PC-9 (cell line): ENCODE measurements around the gene EDA. TPM values are rescaled to one million over a fixed set of nuclear protein-coding genes. Genes with fewer than 3 reads are reported as not detected.

Experiments used
- BruUV-seq: library from RNA; stranded (reverse); fragments of 400-500 nt; replicated peaks from 2 replicates; lab custom pipeline; 2021; lab: Mats Ljungman, UMichigan
- CTCF ChIA-PET: fragments of 300-600 bp; sonication (Branson Sonifier 250); formaldehyde crosslinking; loops from one replicate; lab custom pipeline; 2022; ENCODE audit warnings: antibody characterized with exemption; lab: Charles Lee
- POLR2A ChIA-PET: fragments of 300-600 bp; sonication (Branson Sonifier 250); formaldehyde crosslinking; loops from one replicate; lab custom pipeline; 2022; ENCODE audit warnings: antibody characterized with exemption; ENCODE audit not compliant: unreplicated experiment; lab: Charles Lee
- DNase-seq, 2 experiments: peaks; one replicate each; pipeline versions ENCODE4 v3.0.0 to v3.0.0-alpha.2; 2015 to 2022; ENCODE audit warnings: mixed read lengths in 1 of 2
- H2AFZ ChIP-seq: fragments of 200-600 bp; sonication (generic); 2 replicates; pipeline ENCODE4 v1.8.1; 2017; ENCODE audit warnings: antibody characterized with exemption
- H3F3A ChIP-seq: fragments of 200-600 bp; sonication (generic); 2 replicates; pipeline ENCODE4 v1.8.1; 2017; ENCODE audit warnings: antibody characterized with exemption, mild to moderate bottlenecking, low read depth; ENCODE audit not compliant: insufficient read depth
- H3K27ac ChIP-seq: fragments of 200-600 bp; sonication (generic); 2 replicates; pipeline ENCODE4 v1.6.1; 2016; ENCODE audit warnings: mixed run types
- H3K27me3 ChIP-seq: fragments of 200-600 bp; sonication (generic); 2 replicates; pipeline ENCODE4 v1.6.1; 2016; ENCODE audit warnings: low read depth, mixed run types; ENCODE audit not compliant: insufficient read depth
- H3K36me3 ChIP-seq: fragments of 200-600 bp; sonication (generic); 2 replicates; pipeline ENCODE4 v1.6.1; 2016; ENCODE audit warnings: low read depth, mixed run types
- H3K4me1 ChIP-seq: fragments of 200-600 bp; sonication (generic); replicated peaks from 2 replicates; pipeline ENCODE4 v1.6.1; 2016; ENCODE audit warnings: mixed run types; ENCODE audit not compliant: insufficient read depth
- H3K4me2 ChIP-seq: fragments of 200-600 bp; sonication (generic); 2 replicates; pipeline ENCODE4 v1.6.1; 2017; ENCODE audit warnings: mixed run types
- H3K4me3 ChIP-seq: fragments of 200-600 bp; sonication (generic); 2 replicates; pipeline ENCODE4 v1.6.1; 2016; ENCODE audit warnings: mixed run types
- H3K79me2 ChIP-seq: fragments of 200-600 bp; sonication (generic); 2 replicates; pipeline ENCODE4 v1.6.1; 2017; ENCODE audit warnings: low read depth, mixed run types
- H3K9me2 ChIP-seq: fragments of 200-600 bp; sonication (generic); 2 replicates; pipeline ENCODE4 v1.8.1; 2017; ENCODE audit warnings: mild to moderate bottlenecking; ENCODE audit not compliant: insufficient read depth
- H3K9me3 ChIP-seq: fragments of 200-600 bp; sonication (generic); 2 replicates; pipeline ENCODE4 v1.8.1; 2016; ENCODE audit warnings: low read depth; ENCODE audit not compliant: insufficient read depth
- H4K20me1 ChIP-seq: fragments of 200-600 bp; sonication (generic); 2 replicates; pipeline ENCODE4 v1.8.1; 2017; ENCODE audit not compliant: insufficient read depth
- EZH2 ChIP-seq: fragments of 200-600 bp; sonication (generic); IDR thresholded peaks from 2 replicates; pipeline ENCODE4 v1.8.0; 2017; ENCODE audit warnings: antibody characterized with exemption, low read depth
- intact Hi-C: fragments of 100-400 bp; cut with micrococcal nuclease; formaldehyde crosslinking; loops from one replicate; pipeline ENCODE4 v1.10.0; 2022; ENCODE audit not compliant: unreplicated experiment
- total RNA-seq: library from RNA; stranded (reverse); gene quantifications from 2 replicates; pipeline ENCODE4 v1.2.3, GENCODE V29; 2021
- TF ChIP-seq, protein P1 (sequence below): fragments of 200-600 bp; sonication (generic); conservative IDR thresholded peaks from 2 replicates; pipeline ENCODE4 v1.6.1; 2017; ENCODE audit warnings: mixed run types, antibody characterized with exemption, mild to moderate bottlenecking, moderate library complexity

The EDA gene
- total RNA-seq, 1 experiment from 2014 or later, result not detected

DNA sequence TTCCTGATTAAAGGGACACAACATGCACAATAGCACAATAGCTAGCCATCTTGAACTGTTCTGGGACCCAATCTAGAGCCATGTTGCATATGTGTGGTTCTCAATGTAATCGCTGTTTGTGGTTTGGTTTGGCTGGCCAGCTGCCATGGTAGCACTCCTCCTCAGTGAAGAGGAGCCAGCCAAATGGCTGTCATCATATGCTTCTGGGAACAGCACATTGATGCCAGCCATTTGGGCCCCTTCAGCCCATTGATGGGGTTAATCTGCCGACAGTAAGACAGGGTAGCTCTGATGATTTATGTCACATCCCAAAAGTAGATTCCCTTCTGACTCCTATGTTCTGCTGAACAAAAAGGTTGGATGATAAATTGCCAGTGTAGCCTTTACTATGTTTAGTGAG lies 385.4 kb downstream of the EDA start:
- POLR2A ChIA-PET, result no interaction called here
- Histone ChIP-seq H3K9me3 (no peaks in the 10 kb centered on the region), H3K27ac (no peak overlapping the region), H3K79me2 (no peaks in the 10 kb centered on the region), H3F3A (no peaks in the 10 kb centered on the region), H3K9me2 (no peaks in the 10 kb centered on the region), H2AFZ (no peak overlapping the region), H3K4me2 (no peak overlapping the region), H3K4me1 (no peaks in the 10 kb centered on the region), H4K20me1 (no peaks in the 10 kb centered on the region), H3K4me3 (no peak overlapping the region), H3K27me3 (no peaks in the 10 kb centered on the region), H3K36me3 (no peaks in the 10 kb centered on the region)
- no peak for DNase-seq
- CTCF ChIA-PET, result no interaction called here
- BruUV-seq, result no TSS peak
- intact Hi-C loops, result no loop called here
- TF ChIP-seq, protein P1, sequence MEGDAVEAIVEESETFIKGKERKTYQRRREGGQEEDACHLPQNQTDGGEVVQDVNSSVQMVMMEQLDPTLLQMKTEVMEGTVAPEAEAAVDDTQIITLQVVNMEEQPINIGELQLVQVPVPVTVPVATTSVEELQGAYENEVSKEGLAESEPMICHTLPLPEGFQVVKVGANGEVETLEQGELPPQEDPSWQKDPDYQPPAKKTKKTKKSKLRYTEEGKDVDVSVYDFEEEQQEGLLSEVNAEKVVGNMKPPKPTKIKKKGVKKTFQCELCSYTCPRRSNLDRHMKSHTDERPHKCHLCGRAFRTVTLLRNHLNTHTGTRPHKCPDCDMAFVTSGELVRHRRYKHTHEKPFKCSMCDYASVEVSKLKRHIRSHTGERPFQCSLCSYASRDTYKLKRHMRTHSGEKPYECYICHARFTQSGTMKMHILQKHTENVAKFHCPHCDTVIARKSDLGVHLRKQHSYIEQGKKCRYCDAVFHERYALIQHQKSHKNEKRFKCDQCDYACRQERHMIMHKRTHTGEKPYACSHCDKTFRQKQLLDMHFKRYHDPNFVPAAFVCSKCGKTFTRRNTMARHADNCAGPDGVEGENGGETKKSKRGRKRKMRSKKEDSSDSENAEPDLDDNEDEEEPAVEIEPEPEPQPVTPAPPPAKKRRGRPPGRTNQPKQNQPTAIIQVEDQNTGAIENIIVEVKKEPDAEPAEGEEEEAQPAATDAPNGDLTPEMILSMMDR, result no peak
- no peak for TF ChIP-seq EZH2

DNA sequence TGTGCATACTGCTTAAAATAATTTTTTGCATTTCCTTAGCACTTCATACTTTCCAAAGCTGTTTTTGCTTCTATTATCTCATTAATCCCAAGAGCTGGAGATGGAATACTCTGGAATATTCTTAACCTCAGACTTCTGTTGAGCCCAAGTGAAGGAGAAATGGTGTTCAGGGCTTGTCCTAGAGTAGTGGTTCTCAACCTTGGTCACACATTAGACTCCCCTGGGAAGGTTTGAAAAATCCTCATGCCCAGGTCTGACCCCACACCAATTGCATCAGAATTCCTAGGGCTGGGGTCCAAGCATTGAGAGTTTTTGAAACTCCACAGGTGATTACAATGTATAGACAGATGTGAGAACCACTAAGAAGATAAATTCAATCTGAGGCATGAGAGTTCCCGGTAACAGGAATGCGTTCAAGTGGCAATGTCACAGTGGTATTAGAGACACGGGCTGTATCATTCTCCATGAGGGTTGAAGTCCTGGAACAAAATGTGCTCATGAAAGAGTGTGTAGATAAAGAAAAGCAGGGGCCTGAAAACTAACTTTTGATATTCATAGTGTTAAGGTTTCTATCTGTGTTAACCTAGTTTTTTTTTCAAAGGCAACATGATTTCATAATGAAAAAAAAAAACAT lies 385.9 kb downstream of the EDA start:
- H2AFZ ChIP-seq, result no peak overlapping the region
- no peaks in the 10 kb centered on the region for H4K20me1 ChIP-seq
- no peaks in the 10 kb centered on the region for H3F3A ChIP-seq
- H3K9me3 ChIP-seq, result no peaks in the 10 kb centered on the region
- CTCF ChIA-PET, result no interaction called here
- DNase-seq, result no peak
- intact Hi-C loops, result no loop called here
- POLR2A ChIA-PET, result no interaction called here
- no peaks in the 10 kb centered on the region for H3K36me3 ChIP-seq
- no peak overlapping the region for H3K4me2 ChIP-seq
- H3K4me3 ChIP-seq, result no peak overlapping the region
- BruUV-seq, result no TSS peak
- no peaks in the 10 kb centered on the region for H3K4me1 ChIP-seq
- H3K27me3 ChIP-seq, result no peaks in the 10 kb centered on the region
- H3K79me2 ChIP-seq, result no peaks in the 10 kb centered on the region
- no peaks in the 10 kb centered on the region for H3K9me2 ChIP-seq
- TF ChIP-seq, protein P1, result no peak
- no peak for TF ChIP-seq EZH2
- no peak overlapping the region for H3K27ac ChIP-seq

DNA sequence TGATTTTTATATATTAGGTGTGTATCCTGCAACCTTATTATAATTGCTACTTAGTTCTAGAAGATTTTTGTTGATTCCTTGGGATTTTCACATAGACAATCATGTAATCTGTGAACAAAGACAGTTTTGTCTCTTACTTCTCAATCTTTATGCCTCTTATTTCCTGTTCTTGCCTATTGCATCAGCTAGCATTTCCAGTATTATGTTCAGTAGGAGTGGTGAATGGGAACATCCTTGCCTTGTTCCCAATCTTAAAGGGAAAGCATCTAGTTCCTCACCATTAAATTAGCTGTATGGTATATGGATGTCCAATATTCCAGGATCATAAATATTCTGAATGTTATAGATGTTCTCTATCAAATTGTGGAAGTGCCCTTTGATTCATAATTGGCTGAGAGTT lies 392.0 kb downstream of the EDA start:
- Histone ChIP-seq H3K27ac (no peak overlapping the region), H3F3A (no peaks in the 10 kb centered on the region), H3K9me3 (no peaks in the 10 kb centered on the region), H2AFZ (no peak overlapping the region), H3K4me2 (no peak overlapping the region), H3K4me3 (no peak overlapping the region), H3K36me3 (no peaks in the 10 kb centered on the region), H3K79me2 (no peaks in the 10 kb centered on the region), H3K9me2 (no peaks in the 10 kb centered on the region), H3K4me1 (no peaks in the 10 kb centered on the region), H3K27me3 (0 out of 2 replicates have a peak, but pooled peaks cover 15% of the 10 kb centered on the region), H4K20me1 (no peaks in the 10 kb centered on the region)
- no TSS peak for BruUV-seq
- POLR2A ChIA-PET, result no interaction called here
- no peak for DNase-seq
- intact Hi-C loops, result no loop called here
- CTCF ChIA-PET, result no interaction called here
- TF ChIP-seq, protein P1, result no peak
- no peak for TF ChIP-seq EZH2
